ENCODE results near the gene VSTM2L.

DNA sequence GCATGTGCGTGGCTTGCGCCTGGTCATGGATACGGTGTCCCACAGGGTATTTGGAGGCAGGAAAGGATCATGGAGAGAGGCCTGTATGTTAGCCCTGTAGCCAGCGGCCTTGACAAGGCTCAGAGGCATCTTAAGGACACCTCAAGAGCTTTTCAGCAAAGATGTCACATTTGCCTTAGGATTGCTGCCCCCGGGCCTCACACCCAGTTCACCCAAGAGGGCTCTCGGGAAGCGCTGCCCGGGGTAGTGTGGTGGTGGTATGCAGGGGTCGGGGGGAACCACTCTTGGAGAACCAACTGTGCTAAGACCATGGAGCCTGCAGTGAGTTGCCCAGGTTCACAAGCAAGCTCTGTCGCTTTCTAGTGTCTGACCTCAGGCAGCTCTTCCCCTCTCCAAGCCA lies 36.9 kb upstream of the VSTM2L start:
- TF ChIP-seq CTCF (IDR thresholded peaks at IDR 0.05) (no peak), EP300 (IDR thresholded peaks at IDR 0.05) (no peak), SMC3 (IDR thresholded peaks at IDR 0.05) (no peak), BHLHE40 (IDR thresholded peaks at IDR 0.05; ENCODE audit: low read depth, low read length) (no peak), RCOR1 (IDR thresholded peaks at IDR 0.05; ENCODE audit: low read depth, low read length) (no peak), MYC (IDR thresholded peaks at IDR 0.05; ENCODE audit: borderline replicate concordance, low read length) (no peak), PHF8 (IDR thresholded peaks at IDR 0.05; ENCODE audit: borderline replicate concordance, low read depth) (no peak), CHD2 (IDR thresholded peaks at IDR 0.05; ENCODE audit: low read length, partially characterized antibody) (no peak), REST (IDR thresholded peaks at IDR 0.05) (no peak)
- TF ChIP-seq, protein P1, sequence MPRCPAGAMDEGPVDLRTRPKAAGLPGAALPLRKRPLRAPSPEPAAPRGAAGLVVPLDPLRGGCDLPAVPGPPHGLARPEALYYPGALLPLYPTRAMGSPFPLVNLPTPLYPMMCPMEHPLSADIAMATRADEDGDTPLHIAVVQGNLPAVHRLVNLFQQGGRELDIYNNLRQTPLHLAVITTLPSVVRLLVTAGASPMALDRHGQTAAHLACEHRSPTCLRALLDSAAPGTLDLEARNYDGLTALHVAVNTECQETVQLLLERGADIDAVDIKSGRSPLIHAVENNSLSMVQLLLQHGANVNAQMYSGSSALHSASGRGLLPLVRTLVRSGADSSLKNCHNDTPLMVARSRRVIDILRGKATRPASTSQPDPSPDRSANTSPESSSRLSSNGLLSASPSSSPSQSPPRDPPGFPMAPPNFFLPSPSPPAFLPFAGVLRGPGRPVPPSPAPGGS (IDR thresholded peaks at IDR 0.05) = no peak
